Coronary artery (tissue), 2 donors: ENCODE measurements around the gene CCDC138.

Experiments used
- DNase-seq: peaks from one replicate; pipeline ENCODE4 v3.0.0-alpha.2; 2017; ENCODE audit warnings: low spot score
- H3K27ac ChIP-seq, 2 donors: fragments of 200-600 bp; sonication (generic); one replicate each; pipeline ENCODE4 v1.5.1; 2016 to 2019
- H3K4me3 ChIP-seq: fragments of 200-600 bp; sonication (generic); 2 replicates; pipeline ENCODE4 v1.5.1; 2016; ENCODE audit warnings: mild to moderate bottlenecking, moderate library complexity
- TF ChIP-seq, protein P1 (sequence below): fragments of 200-600 bp; sonication (generic); IDR thresholded peaks from one replicate; pipeline ENCODE4 v1.5.1; 2019; ENCODE audit warnings: antibody characterized with exemption

Gene CCDC138

DNA sequence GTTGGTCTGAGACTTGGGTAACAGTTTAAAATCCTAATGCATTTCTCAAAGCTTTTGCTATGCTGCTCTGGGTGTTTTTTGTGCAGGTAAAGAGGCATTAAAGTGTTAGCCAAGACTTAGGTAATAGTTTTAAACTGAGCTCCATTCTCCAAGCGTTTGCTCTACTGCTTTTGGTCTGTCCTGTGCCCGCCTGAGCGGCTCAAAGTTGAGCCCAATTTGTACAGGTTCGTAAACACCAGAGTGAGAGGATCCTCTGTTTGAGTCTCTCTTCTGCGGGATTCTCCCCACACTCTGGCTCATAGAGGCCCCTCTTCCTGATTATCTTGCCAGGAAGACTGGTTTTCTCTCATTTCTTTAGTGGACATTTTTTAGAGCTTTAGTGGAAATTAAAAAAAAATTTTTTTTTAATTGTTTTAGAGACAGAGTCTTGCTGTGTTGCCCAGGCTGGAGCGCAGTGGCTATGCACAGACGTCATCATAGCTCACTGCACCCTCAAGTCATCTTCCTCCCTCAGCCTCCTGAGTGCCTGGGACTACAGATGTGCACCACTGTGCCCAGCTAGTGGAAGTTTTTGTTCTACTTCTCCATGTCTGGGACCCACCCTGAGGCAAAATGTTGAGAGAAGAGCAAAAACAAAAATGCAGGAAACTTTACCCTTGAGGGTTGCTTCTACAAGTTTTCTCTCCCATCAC is 16.6 kb downstream of the CCDC138 start:
- Histone ChIP-seq H3K4me3 (no peak overlapping the region), H3K27ac (no peak overlapping the region)
- no peak for DNase-seq
- TF ChIP-seq, protein P1, sequence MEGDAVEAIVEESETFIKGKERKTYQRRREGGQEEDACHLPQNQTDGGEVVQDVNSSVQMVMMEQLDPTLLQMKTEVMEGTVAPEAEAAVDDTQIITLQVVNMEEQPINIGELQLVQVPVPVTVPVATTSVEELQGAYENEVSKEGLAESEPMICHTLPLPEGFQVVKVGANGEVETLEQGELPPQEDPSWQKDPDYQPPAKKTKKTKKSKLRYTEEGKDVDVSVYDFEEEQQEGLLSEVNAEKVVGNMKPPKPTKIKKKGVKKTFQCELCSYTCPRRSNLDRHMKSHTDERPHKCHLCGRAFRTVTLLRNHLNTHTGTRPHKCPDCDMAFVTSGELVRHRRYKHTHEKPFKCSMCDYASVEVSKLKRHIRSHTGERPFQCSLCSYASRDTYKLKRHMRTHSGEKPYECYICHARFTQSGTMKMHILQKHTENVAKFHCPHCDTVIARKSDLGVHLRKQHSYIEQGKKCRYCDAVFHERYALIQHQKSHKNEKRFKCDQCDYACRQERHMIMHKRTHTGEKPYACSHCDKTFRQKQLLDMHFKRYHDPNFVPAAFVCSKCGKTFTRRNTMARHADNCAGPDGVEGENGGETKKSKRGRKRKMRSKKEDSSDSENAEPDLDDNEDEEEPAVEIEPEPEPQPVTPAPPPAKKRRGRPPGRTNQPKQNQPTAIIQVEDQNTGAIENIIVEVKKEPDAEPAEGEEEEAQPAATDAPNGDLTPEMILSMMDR = no peak

DNA sequence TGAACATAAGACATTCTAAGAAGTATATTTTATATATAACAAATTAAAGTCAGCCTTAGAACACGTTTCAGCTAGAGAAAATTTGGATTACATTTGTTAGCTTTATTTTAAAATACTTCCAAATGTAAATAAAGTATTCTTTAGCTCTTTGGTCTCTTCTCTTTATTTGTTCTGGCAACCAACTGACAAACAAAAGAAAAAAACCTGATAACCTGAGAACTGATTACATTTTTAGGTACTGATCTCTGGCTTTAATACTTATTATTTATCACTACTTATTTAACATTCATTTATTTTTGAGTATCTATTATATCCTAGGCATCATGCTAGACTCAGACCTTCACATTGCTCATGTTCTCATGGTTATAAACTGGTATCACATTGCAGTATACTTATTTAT is 18.5 kb downstream of the CCDC138 start:
- DNase-seq = no peak
- TF ChIP-seq, protein P1 = no peak
- Histone ChIP-seq H3K27ac (no peak overlapping the region), H3K4me3 (no peak overlapping the region)

DNA sequence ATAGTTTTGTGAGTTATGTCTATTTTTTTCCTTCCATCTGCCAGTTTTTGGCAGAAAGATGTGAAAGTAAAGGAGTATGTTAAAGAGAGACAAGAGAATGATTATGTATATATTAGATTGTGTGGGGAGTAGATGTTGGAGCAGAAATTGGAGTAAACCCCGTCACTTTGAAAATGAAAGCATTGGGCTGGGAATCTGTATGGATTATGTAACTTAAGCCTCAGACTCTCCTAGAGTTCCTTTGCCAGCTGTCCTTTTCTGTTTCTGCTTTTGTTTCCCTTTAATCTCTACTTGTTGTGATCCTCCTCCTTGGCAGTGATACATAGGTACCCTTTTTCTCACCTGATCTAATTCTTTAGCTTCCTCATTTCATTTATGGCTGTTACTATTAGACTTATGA is 19.2 kb downstream of the CCDC138 start:
- H3K27ac ChIP-seq = no peak overlapping the region
- TF ChIP-seq, protein P1 = no peak
- H3K4me3 ChIP-seq = no peak overlapping the region
- no peak for DNase-seq

DNA sequence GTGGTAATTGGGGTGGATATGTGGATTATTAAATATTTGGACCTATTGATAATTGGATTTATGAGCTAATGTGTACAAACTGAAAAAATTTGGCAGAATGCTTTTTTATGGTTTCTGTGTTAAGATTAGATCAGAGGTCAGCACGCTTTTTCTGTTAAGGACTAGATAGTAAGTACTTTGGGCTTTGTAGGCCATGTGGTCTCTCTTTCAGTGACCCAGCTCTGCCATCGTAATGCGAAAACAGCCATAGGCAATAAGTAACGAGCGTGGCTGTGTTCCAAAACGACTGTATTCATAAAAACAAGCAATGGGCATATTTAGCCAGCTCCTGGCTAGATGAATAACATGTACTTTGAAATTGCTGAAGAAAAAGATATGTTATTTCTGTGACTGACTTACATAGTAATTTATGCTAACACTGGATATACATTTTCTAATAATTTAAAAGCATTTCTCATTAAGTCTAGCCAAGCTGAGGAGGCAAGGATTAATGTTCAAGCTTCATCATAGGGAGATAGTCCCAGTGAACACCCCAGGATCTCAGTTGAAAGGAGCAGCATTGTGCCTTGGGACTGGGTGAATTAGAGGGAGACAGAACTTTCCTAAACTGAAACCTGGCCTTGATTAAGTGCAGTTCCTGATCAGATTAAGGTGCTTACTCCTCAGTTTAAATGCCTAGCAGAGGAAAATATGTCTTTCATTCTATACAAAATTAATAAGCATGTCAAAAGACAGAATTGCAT is 20.0 kb downstream of the CCDC138 start:
- DNase-seq = no peak
- no peak overlapping the region for H3K27ac ChIP-seq
- TF ChIP-seq, protein P1 = no peak
- H3K4me3 ChIP-seq = no peak overlapping the region

DNA sequence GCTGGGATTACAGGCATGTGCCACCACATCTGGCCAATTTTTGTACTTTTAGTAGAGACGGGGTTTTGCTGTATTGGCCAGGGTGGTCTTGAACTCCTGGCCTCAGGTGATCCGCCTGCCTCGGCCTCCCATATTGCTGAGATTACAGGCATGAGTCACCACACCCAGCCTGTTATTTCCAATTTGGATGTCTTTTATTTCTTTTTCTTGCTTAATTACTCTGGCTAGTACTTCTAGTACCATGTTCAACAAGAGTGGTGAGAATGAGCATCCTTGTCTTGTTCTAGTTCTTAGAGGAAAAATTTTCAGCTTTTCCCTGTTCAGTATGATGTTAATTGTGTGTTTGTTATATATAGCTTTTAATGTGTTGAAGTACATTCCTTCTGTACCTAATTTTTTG is 23.4 kb downstream of the CCDC138 start:
- no peak overlapping the region for H3K27ac ChIP-seq
- TF ChIP-seq, protein P1 = no peak
- H3K4me3 ChIP-seq = no peak overlapping the region
- DNase-seq = no peak

DNA sequence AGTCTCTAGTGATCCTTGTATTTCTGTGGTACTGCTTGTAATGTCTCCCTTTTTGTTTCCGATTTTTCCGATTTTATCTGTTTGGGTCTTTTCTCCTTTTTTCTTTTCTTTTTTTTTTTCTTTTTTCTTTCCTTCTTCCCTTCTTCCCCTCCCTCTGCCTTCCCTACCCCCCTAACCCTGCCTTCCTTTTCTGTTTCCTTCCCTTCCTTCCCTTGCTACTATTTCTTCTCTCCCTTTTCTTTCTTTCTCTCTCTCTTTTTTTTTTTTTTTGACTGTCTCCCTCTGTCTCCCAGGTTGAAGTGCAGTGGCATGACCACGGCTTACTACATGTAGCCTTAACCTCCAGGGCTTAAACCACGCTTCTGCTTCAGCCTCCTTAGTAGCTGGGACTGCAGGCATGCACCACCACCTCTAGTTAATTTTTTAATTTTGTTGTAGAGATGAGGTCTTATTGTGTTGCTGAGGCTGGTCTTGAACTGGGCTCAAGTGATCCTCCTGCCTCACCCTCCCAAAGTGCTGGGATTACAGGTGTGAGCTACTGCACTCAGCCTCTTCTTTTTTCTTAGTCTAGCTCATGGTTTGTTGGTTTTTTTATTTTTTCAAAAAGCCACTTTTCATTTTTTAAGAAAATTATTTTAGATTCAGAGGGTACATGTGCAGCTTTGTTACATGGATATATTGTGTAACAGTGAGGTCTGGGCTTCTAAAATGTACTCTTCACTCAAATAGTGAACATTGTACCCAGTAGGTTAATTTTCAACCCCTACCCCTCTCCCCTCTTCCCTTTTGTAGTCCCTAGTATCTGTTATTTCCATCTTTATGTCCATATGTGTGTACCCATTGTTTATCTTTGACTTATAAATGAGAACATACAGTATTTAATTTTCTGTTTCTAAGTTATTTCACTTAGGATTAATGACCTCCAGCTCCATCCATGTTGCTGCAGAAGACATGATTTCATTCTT is 24.7 kb downstream of the CCDC138 start:
- no peak overlapping the region for H3K27ac ChIP-seq
- TF ChIP-seq, protein P1 = no peak
- H3K4me3 ChIP-seq = no peak overlapping the region
- DNase-seq = no peak
